DOHH2 (cell line): ENCODE results near the gene KBTBD12.
"Not testable (repeated sequence)": the region's sequence is repeated elsewhere in the genome, so short reads cannot be mapped to it uniquely, and the experiment has no call there.

Experiments
- H3F3A ChIP-seq: fragments of 200-600 bp; sonication (generic), shearing (Covaris generic); 2 replicates; pipeline ENCODE4 v1.6.0; 2016; ENCODE audit warnings: antibody characterized with exemption, mild to moderate bottlenecking; ENCODE audit not compliant: control insufficient read depth, insufficient read depth
- H3K27ac ChIP-seq: fragments of 200-600 bp; sonication (generic); 2 replicates; pipeline ENCODE4 v1.5.1; 2014; ENCODE audit warnings: low read depth, mild to moderate bottlenecking, low read length, moderate library complexity
- H3K27me3 ChIP-seq: fragments of 200-600 bp; sonication (generic); 2 replicates; pipeline ENCODE4 v1.6.1; 2014; ENCODE audit warnings: mild to moderate bottlenecking, low read length, mixed read lengths; ENCODE audit not compliant: control insufficient read depth
- H3K36me3 ChIP-seq: fragments of 200-600 bp; sonication (generic); 2 replicates; pipeline ENCODE4 v1.6.1; 2014; ENCODE audit warnings: mild to moderate bottlenecking, low read length, moderate library complexity, mixed read lengths; ENCODE audit not compliant: control insufficient read depth
- H3K4me1 ChIP-seq: fragments of 200-600 bp; sonication (generic); 2 replicates; pipeline ENCODE4 v1.6.1; 2014; ENCODE audit warnings: mild to moderate bottlenecking, low read length, mixed read lengths; ENCODE audit not compliant: control insufficient read depth
- H3K4me2 ChIP-seq: fragments of 200-600 bp; sonication (generic); 2 replicates; pipeline ENCODE4 v1.6.0; 2014; ENCODE audit warnings: mild to moderate bottlenecking, low read length, moderate library complexity
- H3K4me3 ChIP-seq: fragments of 200-600 bp; sonication (generic); 2 replicates; pipeline ENCODE4 v1.5.1; 2014; ENCODE audit warnings: mild to moderate bottlenecking, low read length, mixed read lengths
- H3K79me2 ChIP-seq: fragments of 200-600 bp; sonication (generic); 2 replicates; pipeline ENCODE4 v1.6.1; 2014; ENCODE audit warnings: mild to moderate bottlenecking, low read length, mixed read lengths; ENCODE audit not compliant: control insufficient read depth
- H3K9me2 ChIP-seq: fragments of 200-600 bp; sonication (generic); replicated peaks from 2 replicates; pipeline ENCODE4 v1.6.1; 2014; ENCODE audit warnings: mild to moderate bottlenecking, low read length, mixed read lengths; ENCODE audit not compliant: control insufficient read depth
- H3K9me3 ChIP-seq: fragments of 200-600 bp; sonication (generic); 2 replicates; pipeline ENCODE4 v1.6.1; 2014; ENCODE audit warnings: antibody characterized with exemption, low read length, mixed read lengths; ENCODE audit not compliant: control insufficient read depth, insufficient read depth
- H4K20me1 ChIP-seq: fragments of 200-600 bp; sonication (generic); 2 replicates; pipeline ENCODE4 v1.6.0; 2014; ENCODE audit warnings: low read depth, mild to moderate bottlenecking, antibody characterized with exemption, low read length, moderate library complexity; ENCODE audit not compliant: control insufficient read depth, insufficient read depth
- CTCF ChIP-seq: fragments of 200-600 bp; sonication (generic); IDR thresholded peaks from one replicate; pipeline ENCODE4 v1.5.1; 2014; ENCODE audit warnings: antibody characterized with exemption, mild to moderate bottlenecking, low read depth, low read length; ENCODE audit not compliant: poor library complexity, severe bottlenecking
- EZH2phosphoT487 ChIP-seq: fragments of 200-600 bp; sonication (generic); IDR thresholded peaks from 2 replicates; pipeline ENCODE4 v1.6.1; 2017; ENCODE audit warnings: borderline replicate concordance, mild to moderate bottlenecking, antibody characterized with exemption, low read length, moderate library complexity, mixed read lengths

Gene KBTBD12

GRCh38 chr3:127911421-127911931 is 3.6 kb upstream of the KBTBD12 start:
- no peaks in the 10 kb centered on the region for H4K20me1 ChIP-seq
- H3K4me2 ChIP-seq: no peak overlapping the region
- peaks cover 20% of the 10 kb centered on the region for H3K27me3 ChIP-seq
- no peaks in the 10 kb centered on the region for H3F3A ChIP-seq
- no peak overlapping the region for H3K27ac ChIP-seq
- H3K9me2 ChIP-seq: no peaks in the 10 kb centered on the region
- H3K36me3 ChIP-seq: no peaks in the 10 kb centered on the region
- H3K4me3 ChIP-seq: no peak overlapping the region
- H3K79me2 ChIP-seq: no peaks in the 10 kb centered on the region
- peaks cover 14% of the 10 kb centered on the region; the same call in 1 of the 2 replicates for H3K9me3 ChIP-seq
- no peaks in the 10 kb centered on the region for H3K4me1 ChIP-seq
- TF ChIP-seq EZH2phosphoT487: no peak

- H3K4me2 ChIP-seq, H4K20me1 ChIP-seq, H3K9me2 ChIP-seq, H3K9me3 ChIP-seq, H3K36me3 ChIP-seq, H3K4me1 ChIP-seq, H3K79me2 ChIP-seq, H3K27ac ChIP-seq, H3K4me3 ChIP-seq, H3F3A ChIP-seq: not testable (repeated sequence)
- peaks cover 29% of the 10 kb centered on the region for H3K27me3 ChIP-seq
Observed at GRCh38 chr3:127913841-127914240, 1.2 kb upstream of the KBTBD12 start.

GRCh38 chr3:127914584-127914983 is 448 bp upstream of the KBTBD12 start:
- no peak for TF ChIP-seq CTCF
- no peak for TF ChIP-seq EZH2phosphoT487
- H3K4me2 ChIP-seq: no peak overlapping the region
- H3K27ac ChIP-seq: no peak overlapping the region
- no peaks in the 10 kb centered on the region for H3K36me3 ChIP-seq
- no peaks in the 10 kb centered on the region for H3F3A ChIP-seq
- H3K27me3 ChIP-seq: peaks cover 29% of the 10 kb centered on the region
- H3K4me1 ChIP-seq: no peaks in the 10 kb centered on the region
- no peaks in the 10 kb centered on the region for H3K79me2 ChIP-seq
- no peak overlapping the region for H3K4me3 ChIP-seq
- no peaks in the 10 kb centered on the region for H4K20me1 ChIP-seq
- H3K9me3 ChIP-seq: peaks cover 9% of the 10 kb centered on the region; the same call in 1 of the 2 replicates
- no peaks in the 10 kb centered on the region for H3K9me2 ChIP-seq

- Histone ChIP-seq H4K20me1 (no peaks in the 10 kb centered on the region), H3K36me3 (no peaks in the 10 kb centered on the region), H3F3A (no peaks in the 10 kb centered on the region), H3K9me3 (peaks cover 9% of the 10 kb centered on the region; the same call in 1 of the 2 replicates), H3K9me2 (no peaks in the 10 kb centered on the region), H3K27me3 (peaks cover 29% of the 10 kb centered on the region), H3K27ac (no peak overlapping the region), H3K4me3 (no peak overlapping the region), H3K4me2 (no peak overlapping the region), H3K4me1 (no peaks in the 10 kb centered on the region), H3K79me2 (no peaks in the 10 kb centered on the region)
- no peak for TF ChIP-seq CTCF
- no peak for TF ChIP-seq EZH2phosphoT487
Observed at GRCh38 chr3:127915937-127916493, 983 bp downstream of the KBTBD12 start.
